PC-3 (cell line): Measurements from ENCODE around the gene DCDC2. TPM values are rescaled to one million over a fixed set of nuclear protein-coding genes. Genes with fewer than 3 reads are reported as not detected.
"Not testable (repeated sequence)": the region's sequence is repeated elsewhere in the genome, so short reads cannot be mapped to it uniquely, and the experiment has no call there.

ENCODE experiments used
- ATAC-seq: fragments of 200-7000 bp; cut with Tn5 transposase; 2 replicates; pipeline ENCODE4 v1.9.1; 2020; ENCODE audit warnings: mild to moderate bottlenecking, moderate library complexity
- BruUV-seq: library from RNA; stranded (reverse); fragments of 400-500 nt; replicated peaks from 2 replicates; lab custom pipeline; 2021; lab: Mats Ljungman, UMichigan
- CTCF ChIA-PET: fragments of 300-600 bp; sonication (Branson Sonifier 250); formaldehyde crosslinking; loops from one replicate; lab custom pipeline; 2022; ENCODE audit warnings: antibody characterized with exemption; lab: Charles Lee
- POLR2A ChIA-PET: fragments of 300-600 bp; sonication (Branson Sonifier 250); formaldehyde crosslinking; loops from one replicate; lab custom pipeline; 2022; ENCODE audit warnings: antibody characterized with exemption; ENCODE audit not compliant: unreplicated experiment; lab: Charles Lee
- DNase-seq: peaks from one replicate; pipeline ENCODE4 v3.0.0-alpha.2; 2015
- H2AFZ ChIP-seq: fragments of 300-600 bp; sonication (generic); 2 replicates; pipeline ENCODE4 v1.6.0; 2016; ENCODE audit warnings: antibody characterized with exemption, low read length
- H3F3A ChIP-seq: fragments of 300-600 bp; sonication (generic); one replicate; pipeline ENCODE4 v1.6.0; 2017; ENCODE audit warnings: antibody characterized with exemption, low read length, control low read depth, mild to moderate bottlenecking; ENCODE audit not compliant: unreplicated experiment
- H3K27ac ChIP-seq: fragments of 300-600 bp; sonication (generic); 2 replicates; pipeline ENCODE4 v1.5.1; 2016; ENCODE audit warnings: mild to moderate bottlenecking, low read length
- H3K27me3 ChIP-seq: fragments of 300-600 bp; sonication (generic); 2 replicates; pipeline ENCODE4 v1.6.1; 2016; ENCODE audit warnings: low read length, mixed read lengths
- H3K36me3 ChIP-seq: fragments of 300-600 bp; sonication (generic); 2 replicates; pipeline ENCODE4 v1.6.1; 2016; ENCODE audit warnings: low read depth, mixed run types, low read length, mixed read lengths
- H3K4me1 ChIP-seq: fragments of 300-600 bp; sonication (generic); 2 replicates; pipeline ENCODE4 v1.5.1; 2016; ENCODE audit warnings: low read length; ENCODE audit not compliant: insufficient read depth
- H3K4me2 ChIP-seq: fragments of 300-600 bp; sonication (generic); 2 replicates; pipeline ENCODE4 v1.6.0; 2016; ENCODE audit warnings: low read length
- H3K4me3 ChIP-seq: fragments of 300-600 bp; sonication (generic); 2 replicates; pipeline ENCODE4 v1.5.1; 2016; ENCODE audit warnings: mild to moderate bottlenecking, low read length, mixed read lengths
- H3K79me2 ChIP-seq: fragments of 300-600 bp; sonication (generic); 2 replicates; pipeline ENCODE4 v1.6.1; 2017; ENCODE audit warnings: low read length, mixed read lengths
- H3K9ac ChIP-seq: fragments of 300-600 bp; sonication (generic); 2 replicates; pipeline ENCODE4 v1.6.0; 2016; ENCODE audit warnings: mild to moderate bottlenecking, low read length
- H3K9me2 ChIP-seq: fragments of 300-600 bp; sonication (generic); replicated peaks from 2 replicates; pipeline ENCODE4 v1.6.1; 2016; ENCODE audit warnings: mixed run types, low read length, mixed read lengths
- H3K9me3 ChIP-seq: fragments of 300-600 bp; sonication (generic); 2 replicates; pipeline ENCODE4 v1.6.1; 2016; ENCODE audit warnings: low read length, mixed read lengths
- H4K20me1 ChIP-seq: fragments of 300-600 bp; sonication (generic); 2 replicates; pipeline ENCODE4 v1.6.1; 2016; ENCODE audit warnings: low read length, mixed read lengths
- EZH2 ChIP-seq: fragments of 300-600 bp; sonication (generic); IDR thresholded peaks from one replicate; pipeline ENCODE4 v1.6.1; 2017; ENCODE audit warnings: antibody characterized with exemption, mild to moderate bottlenecking, low read length; ENCODE audit not compliant: unreplicated experiment
- EZH2phosphoT487 ChIP-seq: fragments of 300-600 bp; sonication (generic); IDR thresholded peaks from 2 replicates; pipeline ENCODE4 v1.6.1; 2018; ENCODE audit warnings: mild to moderate bottlenecking, antibody characterized with exemption, low read length, borderline replicate concordance
- intact Hi-C: fragments of 100-400 bp; cut with micrococcal nuclease; formaldehyde crosslinking; loops from 2 replicates; pipeline ENCODE4 v1.9.0; 2023
- total RNA-seq: library from RNA; depleted of rRNA; stranded (reverse); fragments of >200 nt; gene quantifications from 2 replicates; pipeline ENCODE4 v1.2.3, GENCODE V29; 2014
- TF ChIP-seq, protein P1 (sequence below): fragments of 300-600 bp; sonication (generic); conservative IDR thresholded peaks from 2 replicates; pipeline ENCODE4 v1.5.1; 2017; ENCODE audit warnings: antibody characterized with exemption, low read depth, mild to moderate bottlenecking, low read length

DCDC2 gene
- total RNA-seq, 1 experiment from 2014 or later: 0.11 TPM

DNA sequence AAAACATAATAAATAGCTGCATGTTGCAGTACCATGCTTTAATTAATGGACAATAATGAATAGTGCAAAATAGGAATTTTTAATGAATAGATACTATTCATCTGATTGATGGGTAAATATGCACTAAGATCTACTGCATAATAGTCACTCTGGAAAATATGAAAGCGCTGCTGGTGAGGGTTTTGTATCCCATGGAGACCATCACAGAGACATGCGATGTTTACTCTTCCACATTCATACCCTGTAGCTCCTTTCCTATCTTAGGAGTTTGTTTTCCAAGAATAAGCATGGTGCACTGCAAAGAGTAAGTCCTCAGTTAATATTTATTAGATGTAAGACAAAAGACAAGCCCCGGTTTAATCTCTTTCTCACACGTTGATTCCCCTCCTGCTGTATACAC lies 150.4 kb downstream of the DCDC2 start:
- ChIA-PET POLR2A (interaction anchor here (0.6 kb wide), 1 partner anchor 147 kb away, joined by 5 read pairs; no protein-coding TSS in a partner anchor), CTCF (no interaction called here)
- TF ChIP-seq, protein P1, sequence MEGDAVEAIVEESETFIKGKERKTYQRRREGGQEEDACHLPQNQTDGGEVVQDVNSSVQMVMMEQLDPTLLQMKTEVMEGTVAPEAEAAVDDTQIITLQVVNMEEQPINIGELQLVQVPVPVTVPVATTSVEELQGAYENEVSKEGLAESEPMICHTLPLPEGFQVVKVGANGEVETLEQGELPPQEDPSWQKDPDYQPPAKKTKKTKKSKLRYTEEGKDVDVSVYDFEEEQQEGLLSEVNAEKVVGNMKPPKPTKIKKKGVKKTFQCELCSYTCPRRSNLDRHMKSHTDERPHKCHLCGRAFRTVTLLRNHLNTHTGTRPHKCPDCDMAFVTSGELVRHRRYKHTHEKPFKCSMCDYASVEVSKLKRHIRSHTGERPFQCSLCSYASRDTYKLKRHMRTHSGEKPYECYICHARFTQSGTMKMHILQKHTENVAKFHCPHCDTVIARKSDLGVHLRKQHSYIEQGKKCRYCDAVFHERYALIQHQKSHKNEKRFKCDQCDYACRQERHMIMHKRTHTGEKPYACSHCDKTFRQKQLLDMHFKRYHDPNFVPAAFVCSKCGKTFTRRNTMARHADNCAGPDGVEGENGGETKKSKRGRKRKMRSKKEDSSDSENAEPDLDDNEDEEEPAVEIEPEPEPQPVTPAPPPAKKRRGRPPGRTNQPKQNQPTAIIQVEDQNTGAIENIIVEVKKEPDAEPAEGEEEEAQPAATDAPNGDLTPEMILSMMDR: no peak
- TF ChIP-seq EZH2phosphoT487 (no peak), EZH2 (no peak)

DNA sequence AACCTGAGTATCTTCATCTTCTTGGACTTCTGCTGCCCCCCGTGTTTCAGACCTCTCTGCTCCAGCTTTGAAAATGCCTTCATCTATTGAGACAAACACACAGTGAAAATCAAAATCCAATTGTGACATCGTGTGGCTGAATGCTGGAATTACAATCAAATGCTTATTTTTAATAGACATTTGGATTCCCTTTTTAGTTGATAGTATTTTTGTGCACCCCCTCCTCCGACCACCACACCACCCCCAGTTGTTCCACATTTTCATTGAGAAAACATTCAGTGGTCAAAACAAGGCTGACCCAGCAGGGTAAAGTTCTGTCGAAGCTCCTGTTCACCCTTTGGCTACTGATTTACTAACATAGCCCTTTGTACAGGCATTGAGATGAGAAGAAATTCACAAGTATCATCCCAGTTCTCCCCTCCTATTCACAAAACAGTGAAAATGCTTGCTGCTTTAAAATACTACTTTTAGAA lies 152.8 kb downstream of the DCDC2 start:
- Histone ChIP-seq H3F3A (no peaks in the 10 kb centered on the region), H3K27me3 (peaks cover 20% of the 10 kb centered on the region), H3K4me1 (no peaks in the 10 kb centered on the region), H2AFZ (no peak overlapping the region), H3K79me2 (no peaks in the 10 kb centered on the region), H3K9me3 (no peaks in the 10 kb centered on the region), H3K9ac (no peak overlapping the region), H3K4me2 (no peak overlapping the region), H3K9me2 (no peaks in the 10 kb centered on the region), H3K4me3 (no peak overlapping the region), H3K36me3 (no peaks in the 10 kb centered on the region), H4K20me1 (no peaks in the 10 kb centered on the region), H3K27ac (no peak overlapping the region)
- ChIA-PET POLR2A (no interaction called here), CTCF (interaction anchor here (0.6 kb wide), 1 partner anchor 82 kb away, joined by 4 read pairs; no protein-coding TSS in a partner anchor)
- peak; percentile 51 for ATAC-seq
- TF ChIP-seq, protein P1: peak; percentile 81
- TF ChIP-seq EZH2: no peak
- TF ChIP-seq EZH2phosphoT487: no peak
- peak; percentile 78 for DNase-seq
- no TSS peak for BruUV-seq
- intact Hi-C loops: loop anchor here (1.0 kb wide), 1 partner anchor 141 kb away; no protein-coding TSS in a partner anchor

More for the DNA sequence above, 150.4 kb downstream of the DCDC2 start:
- no peak overlapping the region for H3K27ac ChIP-seq
- no peak overlapping the region for H3K4me3 ChIP-seq
- no peak for DNase-seq
- H3K36me3 ChIP-seq: no peaks in the 10 kb centered on the region
- H3K9me3 ChIP-seq: no peaks in the 10 kb centered on the region
- H3F3A ChIP-seq: no peaks in the 10 kb centered on the region
- H4K20me1 ChIP-seq: no peaks in the 10 kb centered on the region
- no peak overlapping the region for H3K9ac ChIP-seq
- H3K79me2 ChIP-seq: no peaks in the 10 kb centered on the region
- intact Hi-C loops: no loop called here
- H2AFZ ChIP-seq: no peak overlapping the region
- no peaks in the 10 kb centered on the region for H3K9me2 ChIP-seq
- BruUV-seq: no TSS peak
- no peak for ATAC-seq
- no peaks in the 10 kb centered on the region for H3K4me1 ChIP-seq
- H3K27me3 ChIP-seq: peaks cover 42% of the 10 kb centered on the region
- H3K4me2 ChIP-seq: no peak overlapping the region

DNA sequence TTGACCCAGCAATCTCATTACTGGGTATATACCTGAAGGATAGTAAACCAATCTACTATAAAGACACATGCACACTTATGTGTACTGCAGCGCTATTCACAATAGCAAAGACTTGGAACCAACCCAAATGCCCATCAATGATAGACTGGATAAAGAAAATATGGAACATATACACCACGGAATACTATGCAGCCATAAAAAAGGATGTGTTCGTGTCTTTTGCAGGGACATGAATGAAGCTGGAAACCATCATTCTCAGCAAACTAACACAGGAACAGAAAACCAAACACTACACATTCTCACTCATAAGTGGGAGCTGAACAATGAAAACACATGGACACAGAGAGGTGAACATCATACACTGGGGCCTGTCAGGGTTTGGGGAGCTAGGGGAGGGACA lies 153.7 kb downstream of the DCDC2 start:
- H3K27me3 ChIP-seq: peaks cover 10% of the 10 kb centered on the region; the same call in 1 of the 2 replicates
- H3K9ac ChIP-seq, H3K79me2 ChIP-seq, H3F3A ChIP-seq, H3K4me2 ChIP-seq, intact Hi-C loops, H3K9me3 ChIP-seq, POLR2A ChIA-PET, DNase-seq, H3K9me2 ChIP-seq, CTCF ChIA-PET, H2AFZ ChIP-seq, H3K27ac ChIP-seq, H3K4me3 ChIP-seq, ATAC-seq, H3K36me3 ChIP-seq, H3K4me1 ChIP-seq, H4K20me1 ChIP-seq, BruUV-seq: not testable (repeated sequence)
